ENCODE data around the gene B4GAT1. TPM values are rescaled to one million over a fixed set of nuclear protein-coding genes. Genes with fewer than 3 reads are reported as not detected.
A peak's percentile ranks its signal among the peaks of the same experiment; 100 is the strongest.
"Not testable (repeated sequence)": the region's sequence is repeated elsewhere in the genome, so short reads cannot be mapped to it uniquely, and the experiment has no call there.

The B4GAT1 gene
- total RNA-seq, 2 experiments from 2014 or later = 7.9 to 8.7 TPM

GRCh38 chr11:66330931-66331330 is 16.5 kb downstream of the B4GAT1 start:
- no peak for ATAC-seq

GRCh38 chr11:66329165-66329673 is 18.2 kb downstream of the B4GAT1 start:
- no peak overlapping the region for H3K4me3 Mint-ChIP-seq
- no peaks in the 10 kb centered on the region for H3K9me3 Mint-ChIP-seq (ENCODE audit: low read depth)
- no peaks in the 10 kb centered on the region for H3K27me3 Mint-ChIP-seq
- CTCF ChIA-PET = interaction anchor here (0.8 to 8.7 kb wide), 10 partner anchors 10 to 107 kb away, joined by 3 to 174 read pairs (median 5); partner anchors contain the start of genes B4GAT1 and CD248
- ATAC-seq (no peak), DNase-seq (no peak)
- peak overlapping the region; percentile 81 for H3K27ac Mint-ChIP-seq
- H3K4me1 Mint-ChIP-seq = peaks cover 45% of the 10 kb centered on the region
- H3K36me3 Mint-ChIP-seq = no peaks in the 10 kb centered on the region

More at GRCh38 chr11:66330931-66331330, 16.5 kb downstream of the B4GAT1 start:
- no peaks in the 10 kb centered on the region for H3K27me3 Mint-ChIP-seq
- no peaks in the 10 kb centered on the region for H3K36me3 Mint-ChIP-seq
- H3K27ac Mint-ChIP-seq = no peak overlapping the region
- H3K4me3 Mint-ChIP-seq = no peak overlapping the region
- CTCF ChIA-PET = interaction anchor here (0.9 to 8.7 kb wide), 6 partner anchors 13 to 58 kb away, joined by 3 to 174 read pairs (median 8); partner anchors contain the start of genes B4GAT1 and CD248
- peaks cover 33% of the 10 kb centered on the region for H3K4me1 Mint-ChIP-seq
- no peaks in the 10 kb centered on the region for H3K9me3 Mint-ChIP-seq (ENCODE audit: low read depth)
- no peak for DNase-seq

- H3K9me3 Mint-ChIP-seq (ENCODE audit: low read depth) = no peaks in the 10 kb centered on the region
- CTCF ChIA-PET = interaction anchor here (0.8 to 8.7 kb wide), 9 partner anchors 11 to 106 kb away, joined by 3 to 174 read pairs (median 5); partner anchors contain the start of genes B4GAT1 and CD248
- peak overlapping the region; percentile 10 for H3K4me3 Mint-ChIP-seq
- H3K27ac Mint-ChIP-seq = peak overlapping the region; percentile 81
- ATAC-seq (peak; percentile 85), DNase-seq (peak; percentile 89)
- H3K4me1 Mint-ChIP-seq = peaks cover 51% of the 10 kb centered on the region
- no peaks in the 10 kb centered on the region for H3K36me3 Mint-ChIP-seq
- no peaks in the 10 kb centered on the region for H3K27me3 Mint-ChIP-seq
Measured at GRCh38 chr11:66328302-66329144, 18.9 kb downstream of the B4GAT1 start.

GRCh38 chr11:66328031-66328301 is 19.5 kb downstream of the B4GAT1 start:
- Mint-ChIP-seq H3K9me3 (ENCODE audit: low read depth) (no peaks in the 10 kb centered on the region), H3K4me3 (no peak overlapping the region), H3K27ac (peak overlapping the region; percentile 81), H3K4me1 (peaks cover 51% of the 10 kb centered on the region), H3K36me3 (no peaks in the 10 kb centered on the region), H3K27me3 (no peaks in the 10 kb centered on the region)
- CTCF ChIA-PET = no interaction called here
- peak; percentile 79 for DNase-seq
- peak; percentile 63 for ATAC-seq

- DNase-seq = no peak
- Mint-ChIP-seq H3K27me3 (no peaks in the 10 kb centered on the region), H3K4me1 (peaks cover 52% of the 10 kb centered on the region), H3K36me3 (no peaks in the 10 kb centered on the region), H3K9me3 (ENCODE audit: low read depth) (no peaks in the 10 kb centered on the region), H3K27ac (peak overlapping the region; percentile 81), H3K4me3 (no peak overlapping the region)
- CTCF ChIA-PET = interaction anchor here (1.2 to 3.7 kb wide), 5 partner anchors 10 to 62 kb away, joined by 4 to 75 read pairs (median 4); partner anchors contain the start of gene CD248
- ATAC-seq = no peak
Measured at GRCh38 chr11:66327171-66328030, 20.0 kb downstream of the B4GAT1 start.

- no peaks in the 10 kb centered on the region for H3K27me3 Mint-ChIP-seq
- H3K36me3 Mint-ChIP-seq = no peaks in the 10 kb centered on the region
- peak overlapping the region; percentile 12 for H3K4me3 Mint-ChIP-seq
- peak; percentile 56 for ATAC-seq
- H3K27ac Mint-ChIP-seq = peak overlapping the region; percentile 92
- peaks cover 54% of the 10 kb centered on the region for H3K4me1 Mint-ChIP-seq
- CTCF ChIA-PET = interaction anchor here (1.0 to 3.7 kb wide), 6 partner anchors 9 to 62 kb away, joined by 4 to 75 read pairs (median 4); partner anchors contain the start of genes B4GAT1 and CD248
- no peaks in the 10 kb centered on the region for H3K9me3 Mint-ChIP-seq (ENCODE audit: low read depth)
- peak; percentile 82 for DNase-seq
Measured at GRCh38 chr11:66326261-66327111, 20.9 kb downstream of the B4GAT1 start.

- Mint-ChIP-seq H3K27me3 (no peaks in the 10 kb centered on the region), H3K27ac (peak overlapping the region; percentile 92), H3K36me3 (peaks cover 1% of the 10 kb centered on the region), H3K4me3 (no peak overlapping the region), H3K4me1 (peaks cover 55% of the 10 kb centered on the region), H3K9me3 (ENCODE audit: low read depth) (peaks cover 1% of the 10 kb centered on the region)
- CTCF ChIA-PET = interaction anchor here (3.7 kb wide), 1 partner anchor 14 kb away, joined by 75 read pairs; no protein-coding TSS in a partner anchor
- DNase-seq (no peak), ATAC-seq (no peak)
Measured at GRCh38 chr11:66325263-66325671, 22.2 kb downstream of the B4GAT1 start.

- H3K9me3 Mint-ChIP-seq (ENCODE audit: low read depth) = peaks cover 2% of the 10 kb centered on the region
- H3K36me3 Mint-ChIP-seq = peaks cover 5% of the 10 kb centered on the region
- ATAC-seq = no peak
- H3K27ac Mint-ChIP-seq = peak overlapping the region; percentile 40
- DNase-seq = no peak
- H3K4me3 Mint-ChIP-seq = no peak overlapping the region
- H3K27me3 Mint-ChIP-seq = no peaks in the 10 kb centered on the region
- H3K4me1 Mint-ChIP-seq = peaks cover 58% of the 10 kb centered on the region
- CTCF ChIA-PET = interaction anchor here (3.7 kb wide), 1 partner anchor 13 kb away, joined by 75 read pairs; no protein-coding TSS in a partner anchor
Measured at GRCh38 chr11:66324664-66325063, 22.8 kb downstream of the B4GAT1 start.

GRCh38 chr11:66323684-66324083 is 23.7 kb downstream of the B4GAT1 start:
- Mint-ChIP-seq H3K4me3 (no peak overlapping the region), H3K27me3 (no peaks in the 10 kb centered on the region), H3K4me1 (peaks cover 63% of the 10 kb centered on the region), H3K36me3 (peaks cover 12% of the 10 kb centered on the region), H3K9me3 (ENCODE audit: low read depth) (peaks cover 2% of the 10 kb centered on the region), H3K27ac (no peak overlapping the region)
- DNase-seq (no peak), ATAC-seq (no peak)
- CTCF ChIA-PET = interaction anchor here (3.7 kb wide), 1 partner anchor 12 kb away, joined by 75 read pairs; no protein-coding TSS in a partner anchor

- H3K27ac Mint-ChIP-seq = no peak overlapping the region
- ATAC-seq (no peak), DNase-seq (no peak)
- H3K27me3 Mint-ChIP-seq = no peaks in the 10 kb centered on the region
- no peak overlapping the region for H3K4me3 Mint-ChIP-seq
- H3K4me1 Mint-ChIP-seq = peaks cover 63% of the 10 kb centered on the region
- CTCF ChIA-PET = interaction anchor here (2.0 kb wide), 1 partner anchor 11 kb away, joined by 17 read pairs; no protein-coding TSS in a partner anchor
- peaks cover 13% of the 10 kb centered on the region for H3K36me3 Mint-ChIP-seq
- peaks cover 2% of the 10 kb centered on the region for H3K9me3 Mint-ChIP-seq (ENCODE audit: low read depth)
Measured at GRCh38 chr11:66322732-66323427, 24.5 kb downstream of the B4GAT1 start.

GRCh38 chr11:66321606-66322005 is 25.8 kb downstream of the B4GAT1 start:
- Mint-ChIP-seq H3K27me3 (no peaks in the 10 kb centered on the region), H3K4me1 (peaks cover 59% of the 10 kb centered on the region), H3K27ac (no peak overlapping the region), H3K36me3 (peaks cover 13% of the 10 kb centered on the region), H3K9me3 (ENCODE audit: low read depth) (peaks cover 2% of the 10 kb centered on the region), H3K4me3 (no peak overlapping the region)
- no peak for ATAC-seq
- CTCF ChIA-PET = interaction anchor here (1.1 to 2.0 kb wide), 2 partner anchors 9 to 68 kb away, joined by 4 to 17 read pairs; no protein-coding TSS in a partner anchor
- DNase-seq = no peak

- H3K27me3 Mint-ChIP-seq; H3K4me3 Mint-ChIP-seq; ATAC-seq; DNase-seq; H3K27ac Mint-ChIP-seq; CTCF ChIA-PET; H3K9me3 Mint-ChIP-seq (ENCODE audit: low read depth): not testable (repeated sequence)
- H3K36me3 Mint-ChIP-seq = peaks cover 16% of the 10 kb centered on the region
- H3K4me1 Mint-ChIP-seq = peaks cover 57% of the 10 kb centered on the region
Measured at GRCh38 chr11:66320748-66321147, 26.7 kb downstream of the B4GAT1 start.

Measured in activated CD8-positive, alpha-beta memory T cell treated with anti-CD3 and anti-CD28 coated beads, Interleukin-2, amount 10 ng/mL, durations not matched to agents 7 days and 5 days (primary cell).